ENCODE measurements around the gene USP17L13. TPM values are rescaled to one million over a fixed set of nuclear protein-coding genes. Genes with fewer than 3 reads are reported as not detected.
A peak's percentile ranks its signal among the peaks of the same experiment; 100 is the strongest.
"Not testable (repeated sequence)": the region's sequence is repeated elsewhere in the genome, so short reads cannot be mapped to it uniquely, and the experiment has no call there.

USP17L13 gene
- total and polyA plus RNA-seq, 2 donors (not counting 1 experiment from before 2014, with no cell fraction given) = not detected

GRCh38 chr4:9243579-9243978, 18.9 kb downstream of the USP17L13 start, which contains the start of gene USP17L17:
USP17L17 (plus strand) TSS chr4:9243879; CDS start chr4:9243879, 0 bp downstream.
- H3K9me3 ChIP-seq (ENCODE audit: control extremely low read depth in 1 of 3, control insufficient read depth in 2 of 3, insufficient read depth in 1 of 3, low read length in 2 of 3); CTCF ChIA-PET; H3K36me3 ChIP-seq (replicated peaks in 1 of 2; ENCODE audit: control extremely low read depth in 1 of 2, control insufficient read depth in 1 of 2, extremely low read depth in 1 of 2, insufficient read depth in 2 of 2, low read length in 1 of 2); H2AFZ ChIP-seq (ENCODE audit: insufficient read depth, low read depth, low read length, poor library complexity, severe bottlenecking); H3K9me3 Mint-ChIP-seq (ENCODE audit: insufficient read depth); ATAC-seq (ENCODE audit: low read depth); H3K4me3 Mint-ChIP-seq; H3K79me2 ChIP-seq (ENCODE audit: control insufficient read depth, insufficient read depth, low read length); H3K4me1 Mint-ChIP-seq; H3K27me3 Mint-ChIP-seq; DNase-seq; H3K4me3 ChIP-seq (ENCODE audit: control extremely low read depth in 1 of 5, extremely low read depth in 1 of 5, insufficient read depth in 1 of 5, low read depth in 2 of 5, low read length in 4 of 5); H3K9ac ChIP-seq (ENCODE audit: low read length); POLR2A ChIA-PET; H4K20me1 ChIP-seq (ENCODE audit: control insufficient read depth, insufficient read depth, low read length, poor library complexity, severe bottlenecking); H3K27me3 ChIP-seq (replicated peaks in 1 of 4; ENCODE audit: control extremely low read depth in 1 of 4, control insufficient read depth in 3 of 4, insufficient read depth in 4 of 4, low read length in 3 of 4); H3K27ac ChIP-seq (ENCODE audit: low read length in 2 of 2); H3K27ac Mint-ChIP-seq; intact Hi-C loops (cut with micrococcal nuclease); H3K4me2 ChIP-seq (replicated peaks; ENCODE audit: low read depth, low read length, poor library complexity, severe bottlenecking); H3K4me1 ChIP-seq (ENCODE audit: control insufficient read depth in 2 of 2, insufficient read depth in 2 of 2, low read length in 2 of 2): not testable (repeated sequence)
- WGBS (ENCODE audit: insufficient coverage) = no CpG with 5 or more reads among the region's 14 CpGs

- ATAC-seq (ENCODE audit: low read depth); H3K4me1 Mint-ChIP-seq; H3K9ac ChIP-seq (ENCODE audit: low read length); H3K4me3 ChIP-seq (ENCODE audit: control extremely low read depth in 1 of 5, extremely low read depth in 1 of 5, insufficient read depth in 1 of 5, low read depth in 2 of 5, low read length in 4 of 5); H3K27me3 Mint-ChIP-seq; intact Hi-C loops (cut with micrococcal nuclease); H3K27ac Mint-ChIP-seq; H3K27me3 ChIP-seq (replicated peaks in 1 of 4; ENCODE audit: control extremely low read depth in 1 of 4, control insufficient read depth in 3 of 4, insufficient read depth in 4 of 4, low read length in 3 of 4); H3K4me3 Mint-ChIP-seq; H3K36me3 ChIP-seq (replicated peaks in 1 of 2; ENCODE audit: control extremely low read depth in 1 of 2, control insufficient read depth in 1 of 2, extremely low read depth in 1 of 2, insufficient read depth in 2 of 2, low read length in 1 of 2); CTCF ChIA-PET; POLR2A ChIA-PET; H2AFZ ChIP-seq (ENCODE audit: insufficient read depth, low read depth, low read length, poor library complexity, severe bottlenecking); H3K79me2 ChIP-seq (ENCODE audit: control insufficient read depth, insufficient read depth, low read length); H3K4me1 ChIP-seq (ENCODE audit: control insufficient read depth in 2 of 2, insufficient read depth in 2 of 2, low read length in 2 of 2); H3K4me2 ChIP-seq (replicated peaks; ENCODE audit: low read depth, low read length, poor library complexity, severe bottlenecking); H3K27ac ChIP-seq (ENCODE audit: low read length in 2 of 2); H4K20me1 ChIP-seq (ENCODE audit: control insufficient read depth, insufficient read depth, low read length, poor library complexity, severe bottlenecking); H3K9me3 Mint-ChIP-seq (ENCODE audit: insufficient read depth); H3K9me3 ChIP-seq (ENCODE audit: control extremely low read depth in 1 of 3, control insufficient read depth in 2 of 3, insufficient read depth in 1 of 3, low read length in 2 of 3): not testable (repeated sequence)
- peak; percentile 4 for DNase-seq
- 96% methylated on average over 4 of the region's 26 CpGs for WGBS (ENCODE audit: insufficient coverage)
Observed at GRCh38 chr4:9247953-9248680, 23.4 kb downstream of the USP17L13 start, which contains the start of gene USP17L18. USP17L18 (plus strand) TSS chr4:9248630; CDS start chr4:9248630, 0 bp downstream.

- H3K27ac ChIP-seq (ENCODE audit: low read length in 2 of 2); H4K20me1 ChIP-seq (ENCODE audit: control insufficient read depth, insufficient read depth, low read length, poor library complexity, severe bottlenecking); H3K4me3 Mint-ChIP-seq; DNase-seq; H3K79me2 ChIP-seq (ENCODE audit: control insufficient read depth, insufficient read depth, low read length); H3K36me3 ChIP-seq (replicated peaks in 1 of 2; ENCODE audit: control extremely low read depth in 1 of 2, control insufficient read depth in 1 of 2, extremely low read depth in 1 of 2, insufficient read depth in 2 of 2, low read length in 1 of 2); H3K4me1 Mint-ChIP-seq; H3K27me3 Mint-ChIP-seq; POLR2A ChIA-PET; intact Hi-C loops (cut with micrococcal nuclease); H3K9me3 ChIP-seq (ENCODE audit: control extremely low read depth in 1 of 3, control insufficient read depth in 2 of 3, insufficient read depth in 1 of 3, low read length in 2 of 3); H3K4me1 ChIP-seq (ENCODE audit: control insufficient read depth in 2 of 2, insufficient read depth in 2 of 2, low read length in 2 of 2); H2AFZ ChIP-seq (ENCODE audit: insufficient read depth, low read depth, low read length, poor library complexity, severe bottlenecking); H3K27ac Mint-ChIP-seq; ATAC-seq (ENCODE audit: low read depth); CTCF ChIA-PET; H3K4me2 ChIP-seq (replicated peaks; ENCODE audit: low read depth, low read length, poor library complexity, severe bottlenecking); H3K4me3 ChIP-seq (ENCODE audit: control extremely low read depth in 1 of 5, extremely low read depth in 1 of 5, insufficient read depth in 1 of 5, low read depth in 2 of 5, low read length in 4 of 5); H3K9ac ChIP-seq (ENCODE audit: low read length); H3K27me3 ChIP-seq (replicated peaks in 1 of 4; ENCODE audit: control extremely low read depth in 1 of 4, control insufficient read depth in 3 of 4, insufficient read depth in 4 of 4, low read length in 3 of 4); H3K9me3 Mint-ChIP-seq (ENCODE audit: insufficient read depth): not testable (repeated sequence)
- WGBS (ENCODE audit: insufficient coverage) = no CpG with 5 or more reads among the region's 13 CpGs
Observed at GRCh38 chr4:9253078-9253477, 28.4 kb downstream of the USP17L13 start, which contains the start of gene USP17L19. USP17L19 (plus strand) TSS chr4:9253378; CDS start chr4:9253378, 0 bp downstream.

- H3K27me3 Mint-ChIP-seq; H3K4me3 ChIP-seq (ENCODE audit: control extremely low read depth in 1 of 5, extremely low read depth in 1 of 5, insufficient read depth in 1 of 5, low read depth in 2 of 5, low read length in 4 of 5); H3K36me3 ChIP-seq (replicated peaks in 1 of 2; ENCODE audit: control extremely low read depth in 1 of 2, control insufficient read depth in 1 of 2, extremely low read depth in 1 of 2, insufficient read depth in 2 of 2, low read length in 1 of 2); H3K4me2 ChIP-seq (replicated peaks; ENCODE audit: low read depth, low read length, poor library complexity, severe bottlenecking); H3K27ac ChIP-seq (ENCODE audit: low read length in 2 of 2); H3K27me3 ChIP-seq (replicated peaks in 1 of 4; ENCODE audit: control extremely low read depth in 1 of 4, control insufficient read depth in 3 of 4, insufficient read depth in 4 of 4, low read length in 3 of 4); H3K9ac ChIP-seq (ENCODE audit: low read length); H3K4me3 Mint-ChIP-seq; CTCF ChIA-PET; H3K79me2 ChIP-seq (ENCODE audit: control insufficient read depth, insufficient read depth, low read length); H3K9me3 Mint-ChIP-seq (ENCODE audit: insufficient read depth); H3K27ac Mint-ChIP-seq; H2AFZ ChIP-seq (ENCODE audit: insufficient read depth, low read depth, low read length, poor library complexity, severe bottlenecking); ATAC-seq (ENCODE audit: low read depth); H3K9me3 ChIP-seq (ENCODE audit: control extremely low read depth in 1 of 3, control insufficient read depth in 2 of 3, insufficient read depth in 1 of 3, low read length in 2 of 3); H3K4me1 Mint-ChIP-seq; DNase-seq; H4K20me1 ChIP-seq (ENCODE audit: control insufficient read depth, insufficient read depth, low read length, poor library complexity, severe bottlenecking); intact Hi-C loops (cut with micrococcal nuclease); H3K4me1 ChIP-seq (ENCODE audit: control insufficient read depth in 2 of 2, insufficient read depth in 2 of 2, low read length in 2 of 2); POLR2A ChIA-PET: not testable (repeated sequence)
- WGBS (ENCODE audit: insufficient coverage) = no CpG with 5 or more reads among the region's 15 CpGs
Observed at GRCh38 chr4:9257824-9258223, 33.1 kb downstream of the USP17L13 start, which contains the start of gene USP17L20. USP17L20 (plus strand) TSS chr4:9258124; CDS start chr4:9258124, 0 bp downstream.

Measured in B cell (primary cell).